ENCODE results near the gene NGRN.
A peak's percentile ranks its signal among the peaks of the same experiment; 100 is the strongest.

The NGRN gene

GRCh38 chr15:90227816-90228772, 37.4 kb upstream of the NGRN start:
- TF ChIP-seq CTCF (IDR thresholded peaks at IDR 0.05) = no peak
- Histone ChIP-seq H3K36me3 (peaks cover 68 to 85% (median 83%) of the 10 kb centered on the region in 3 donors), H3K27ac (no peak overlapping the region), H3K27me3 (no peaks in the 10 kb centered on the region), H3K4me3 (no peak overlapping the region), H3K4me1 (peaks cover 0 to 34% (median 20%) of the 10 kb centered on the region in 4 donors), H3K9me3 (no peaks in the 10 kb centered on the region)
- DNase-seq = no peak
- intact Hi-C loops (cut with DNase I; ENCODE audit: low total_unique reads) = no loop called here

GRCh38 chr15:90228960-90229359, 36.5 kb upstream of the NGRN start:
- no peak for TF ChIP-seq CTCF (IDR thresholded peaks at IDR 0.05)
- no peak for DNase-seq
- no peak overlapping the region for H3K27ac ChIP-seq
- no peaks in the 10 kb centered on the region for H3K9me3 ChIP-seq
- H3K36me3 ChIP-seq = peaks cover 60 to 77% (median 74%) of the 10 kb centered on the region in 3 donors
- no peaks in the 10 kb centered on the region for H3K27me3 ChIP-seq
- no peak overlapping the region for H3K4me3 ChIP-seq
- H3K4me1 ChIP-seq = peaks cover 0 to 34% (median 20%) of the 10 kb centered on the region in 4 donors
- intact Hi-C loops (cut with DNase I; ENCODE audit: low total_unique reads) = no loop called here

GRCh38 chr15:90230071-90230494, 35.4 kb upstream of the NGRN start:
- no peak for DNase-seq
- Histone ChIP-seq H3K9me3 (no peaks in the 10 kb centered on the region), H3K27me3 (no peaks in the 10 kb centered on the region), H3K4me3 (no peak overlapping the region), H3K27ac (no peak overlapping the region), H3K36me3 (peaks cover 49 to 65% (median 63%) of the 10 kb centered on the region in 3 donors), H3K4me1 (peaks cover 0 to 41% (median 24%) of the 10 kb centered on the region in 4 donors)
- no peak for TF ChIP-seq CTCF (IDR thresholded peaks at IDR 0.05)
- intact Hi-C loops (cut with DNase I; ENCODE audit: low total_unique reads) = no loop called here

- Histone ChIP-seq H3K4me3 (no peak overlapping the region), H3K36me3 (peaks cover 44 to 60% (median 58%) of the 10 kb centered on the region in 3 donors), H3K9me3 (no peaks in the 10 kb centered on the region), H3K27me3 (no peaks in the 10 kb centered on the region), H3K4me1 (peaks cover 0 to 41% (median 25%) of the 10 kb centered on the region in 4 donors), H3K27ac (no peak overlapping the region)
- DNase-seq = no peak
- intact Hi-C loops (cut with DNase I; ENCODE audit: low total_unique reads) = no loop called here
- no peak for TF ChIP-seq CTCF (IDR thresholded peaks at IDR 0.05)
Measured at GRCh38 chr15:90230610-90231009, 34.9 kb upstream of the NGRN start.

- H3K9me3 ChIP-seq = no peaks in the 10 kb centered on the region
- no peak for TF ChIP-seq CTCF (IDR thresholded peaks at IDR 0.05)
- H3K36me3 ChIP-seq = peaks cover 37 to 58% (median 51%) of the 10 kb centered on the region in 3 donors
- intact Hi-C loops (cut with DNase I; ENCODE audit: low total_unique reads) = no loop called here
- H3K4me3 ChIP-seq = no peak overlapping the region
- DNase-seq = peak in 1 of 2 donors; percentile 51
- peak overlapping the region in 1 of 2 donors; percentile 20 for H3K27ac ChIP-seq
- H3K27me3 ChIP-seq = no peaks in the 10 kb centered on the region
- H3K4me1 ChIP-seq = peaks cover 0 to 41% (median 25%) of the 10 kb centered on the region in 4 donors
Measured at GRCh38 chr15:90231028-90232017, 34.1 kb upstream of the NGRN start.
